B cell (primary cell): Measurements from ENCODE around the gene WDR5B. TPM values are rescaled to one million over a fixed set of nuclear protein-coding genes. Genes with fewer than 3 reads are reported as not detected.

Experiments used
- ATAC-seq: fragments of 200-7000 bp; cut with Tn5 transposase; one replicate; pipeline ENCODE4 v1.10.0; 2021; ENCODE audit warnings: low read depth, mild to moderate bottlenecking, moderate number of reproducible peaks, moderate library complexity
- CTCF ChIA-PET: fragments of 350-600 bp; sonication (Branson Sonifier 250); formaldehyde crosslinking; loops from one replicate; lab custom pipeline; 2021; ENCODE audit warnings: antibody characterized with exemption, inconsistent platforms; lab: Charles Lee
- POLR2A ChIA-PET: fragments of 350-600 bp; sonication (Branson Sonifier 250); formaldehyde crosslinking; loops from one replicate; lab custom pipeline; 2021; ENCODE audit warnings: antibody characterized with exemption; lab: Charles Lee
- DNase-seq: peaks from one replicate; pipeline ENCODE4 v3.0.0; 2013
- H2AFZ ChIP-seq: 2 replicates; pipeline ENCODE4 v1.6.1; 2012; ENCODE audit warnings: mild to moderate bottlenecking, low read depth, low read length; ENCODE audit not compliant: insufficient read depth, poor library complexity, severe bottlenecking
- H3K27ac ChIP-seq, 2 donors: 1 replicate in 1 of 2; 2 replicates in 1 of 2; pipeline ENCODE4 v1.5.1; 2012 to 2013; ENCODE audit warnings: low read length in 2 of 2, mild to moderate bottlenecking in 2 of 2, moderate library complexity in 1 of 2
- H3K27me3 ChIP-seq, 4 experiments: fragments of 200-600 bp in 1 of 4; sonication (generic) in 1 of 4; replicated peaks in 1 of 4; 1 replicate in 2 of 4; 2 replicates in 2 of 4; pipeline versions ENCODE4 v1.6.1 to v1.7.0; 2013 to 2016; ENCODE audit warnings: low read length in 3 of 4, mild to moderate bottlenecking in 2 of 4, mixed read lengths in 1 of 4, moderate library complexity in 1 of 4; ENCODE audit not compliant: insufficient read depth in 4 of 4, control insufficient read depth in 3 of 4; ENCODE audit errors: control extremely low read depth in 1 of 4
- H3K36me3 ChIP-seq, 2 experiments: replicated peaks in 1 of 2; 1 replicate in 1 of 2; 2 replicates in 1 of 2; pipeline versions ENCODE4 v1.6.1 to v1.7.1; 2013; ENCODE audit warnings: low read length in 1 of 2; ENCODE audit not compliant: insufficient read depth in 2 of 2, control insufficient read depth in 1 of 2; ENCODE audit errors: control extremely low read depth in 1 of 2, extremely low read depth in 1 of 2
- H3K4me1 ChIP-seq, 2 donors: fragments of 200-600 bp in 1 of 2; sonication (generic) in 1 of 2; 1 replicate in 1 of 2; 2 replicates in 1 of 2; pipeline versions ENCODE4 v1.5.1 to v1.6.1; 2013 to 2017; ENCODE audit warnings: low read length in 2 of 2; ENCODE audit not compliant: control insufficient read depth in 2 of 2, insufficient read depth in 2 of 2
- H3K4me2 ChIP-seq: replicated peaks from 2 replicates; pipeline ENCODE3; 2012; ENCODE audit warnings: mild to moderate bottlenecking, low read depth, low read length; ENCODE audit not compliant: poor library complexity, severe bottlenecking
- H3K4me3 ChIP-seq, 5 experiments: fragments of 200-600 bp in 1 of 5; sonication (generic) in 1 of 5; 1 replicate in 3 of 5; 2 replicates in 2 of 5; pipeline versions ENCODE4 v1.5.1 to v1.7.0; 2011 to 2016; ENCODE audit warnings: low read length in 4 of 5, mild to moderate bottlenecking in 4 of 5, low read depth in 2 of 5, control low read depth in 1 of 5, moderate library complexity in 1 of 5; ENCODE audit not compliant: insufficient read depth in 1 of 5; ENCODE audit errors: control extremely low read depth in 1 of 5, extremely low read depth in 1 of 5
- H3K79me2 ChIP-seq: fragments of 200-600 bp; sonication (generic); one replicate; pipeline ENCODE4 v1.6.0; 2016; ENCODE audit warnings: low read length; ENCODE audit not compliant: control insufficient read depth, insufficient read depth
- H3K9ac ChIP-seq: fragments of 200-600 bp; sonication (generic); 2 replicates; pipeline ENCODE4 v1.6.1; 2017; ENCODE audit warnings: mild to moderate bottlenecking, low read length, moderate library complexity
- H3K9me3 ChIP-seq, 3 donors: one replicate each; pipeline versions ENCODE4 v1.6.1 to v1.7.1; 2013; ENCODE audit warnings: low read length in 2 of 3; ENCODE audit not compliant: control insufficient read depth in 2 of 3, insufficient read depth in 1 of 3; ENCODE audit errors: control extremely low read depth in 1 of 3
- H4K20me1 ChIP-seq: 2 replicates; pipeline ENCODE4 v1.6.0; 2012; ENCODE audit warnings: mild to moderate bottlenecking, low read length; ENCODE audit not compliant: insufficient read depth, control insufficient read depth, poor library complexity, severe bottlenecking
- H3K27ac Mint-ChIP-seq: one replicate; pipeline ENCODE4 v1.8.0; 2021; ENCODE audit warnings: mixed read lengths
- H3K27me3 Mint-ChIP-seq: one replicate; pipeline ENCODE4 v1.8.0; 2021; ENCODE audit warnings: mixed read lengths
- H3K4me1 Mint-ChIP-seq: one replicate; pipeline ENCODE4 v1.8.0; 2021; ENCODE audit warnings: mixed read lengths
- H3K4me3 Mint-ChIP-seq: one replicate; pipeline ENCODE4 v1.8.0; 2021; ENCODE audit warnings: mixed read lengths
- H3K9me3 Mint-ChIP-seq: one replicate; pipeline ENCODE4 v1.8.0; 2022; ENCODE audit warnings: mixed read lengths; ENCODE audit not compliant: insufficient read depth
- CTCF ChIP-seq: fragments of 200-600 bp; IDR thresholded peaks from one replicate; pipeline ENCODE4 v1.8.0; 2022; ENCODE audit warnings: antibody characterized with exemption, mild to moderate bottlenecking
- EZH2 ChIP-seq: IDR thresholded peaks from 2 replicates; pipeline ENCODE4 v1.6.1; 2012; ENCODE audit warnings: borderline replicate concordance, low read depth, mild to moderate bottlenecking, moderate library complexity, low read length; ENCODE audit not compliant: insufficient read depth, poor library complexity, severe bottlenecking
- whole genome bisulfite sequencing: methylation state at CpG from one replicate; pipeline ENCODE4 v1.1.5; 2013; ENCODE audit warnings: missing lambda C conversion rate; ENCODE audit not compliant: insufficient coverage; 5-methylcytosine and 5-hydroxymethylcytosine counted together
- intact Hi-C: fragments of 100-400 bp; cut with micrococcal nuclease; formaldehyde crosslinking; loops from one replicate; pipeline ENCODE4 v1.10.0; 2022
- polyA plus RNA-seq: library from polyadenylated mRNA; depleted of rRNA; stranded (reverse); fragments of >200 nt; gene quantifications from 2 replicates; pipeline ENCODE4 v1.2.3, GENCODE V29; 2012
- total RNA-seq, 2 donors: library from RNA; stranded (reverse); fragments of 120-200 nt in 1 of 2; gene quantifications; 1 replicate in 1 of 2; 2 replicates in 1 of 2; pipeline versions ENCODE4 v1.2.3 to v1.2.4, GENCODE V29; 2013 to 2022

Gene WDR5B
- total and polyA plus RNA-seq, 2 donors (not counting 1 experiment from before 2014, with no cell fraction given): 3.5 to 11.6 TPM

GRCh38 chr3:122409446-122409845 is 6.4 kb downstream of the WDR5B start:
- H3K27ac ChIP-seq: peak overlapping the region; percentile 73 to 87
- peak; percentile 73 for DNase-seq
- H3K4me1 Mint-ChIP-seq: peaks cover 40% of the 10 kb centered on the region
- TF ChIP-seq CTCF (no peak), EZH2 (no peak)
- H3K27me3 ChIP-seq: no peaks in the 10 kb centered on the region
- peaks cover 2 to 42% of the 10 kb centered on the region in 2 experiments for H3K36me3 ChIP-seq
- H4K20me1 ChIP-seq: no peaks in the 10 kb centered on the region
- ATAC-seq: peak; percentile 41
- H3K9ac ChIP-seq: peak overlapping the region; percentile 59
- H3K4me3 ChIP-seq: peak overlapping the region in 4 of 5 experiments; percentile 31 to 57 (median 34)
- intact Hi-C loops: no loop called here
- H3K4me1 ChIP-seq: peaks cover 17 to 34% of the 10 kb centered on the region in 2 donors
- peak overlapping the region; percentile 92 for H3K27ac Mint-ChIP-seq
- peak overlapping the region; percentile 71 for H3K4me2 ChIP-seq
- H2AFZ ChIP-seq: peak overlapping the region; percentile 76
- H3K79me2 ChIP-seq: peaks cover 45% of the 10 kb centered on the region
- H3K9me3 Mint-ChIP-seq: no peaks in the 10 kb centered on the region
- H3K27me3 Mint-ChIP-seq: no peaks in the 10 kb centered on the region
- POLR2A ChIA-PET: interaction anchor here (0.8 to 1.2 kb wide), 2 partner anchors 24 to 26 kb away, joined by 3 to 6 read pairs; partner anchors contain the start of gene FAM162A
- H3K4me3 Mint-ChIP-seq: peak overlapping the region; percentile 73
- H3K9me3 ChIP-seq: no peaks in the 10 kb centered on the region
- WGBS: 2% methylated on average over 4 of the region's 6 CpGs
- CTCF ChIA-PET: interaction anchor here (1.7 to 3.3 kb wide), 3 partner anchors 16 to 24 kb away, joined by 5 to 18 read pairs (median 16); partner anchors contain the start of genes FAM162A and MIX23

GRCh38 chr3:122407946-122408345 is 7.9 kb downstream of the WDR5B start:
- Mint-ChIP-seq H3K4me3 (no peak overlapping the region), H3K27ac (peak overlapping the region; percentile 26), H3K9me3 (no peaks in the 10 kb centered on the region), H3K27me3 (no peaks in the 10 kb centered on the region), H3K4me1 (peaks cover 29% of the 10 kb centered on the region)
- peaks cover 31% of the 10 kb centered on the region for H3K79me2 ChIP-seq
- no peaks in the 10 kb centered on the region for H3K27me3 ChIP-seq
- ChIA-PET CTCF (interaction anchor here (0.7 to 3.0 kb wide), 2 partner anchors 15 to 17 kb away, joined by 3 to 18 read pairs; no protein-coding TSS in a partner anchor), POLR2A (interaction anchor here (1.1 kb wide), 1 partner anchor 24 kb away, joined by 3 read pairs; the partner anchor contains the start of gene FAM162A)
- ATAC-seq (no peak), DNase-seq (no peak)
- no peak overlapping the region for H3K9ac ChIP-seq
- no peak overlapping the region for H3K4me2 ChIP-seq
- no peak for TF ChIP-seq EZH2
- TF ChIP-seq CTCF: no peak
- no peaks in the 10 kb centered on the region for H3K9me3 ChIP-seq
- H3K4me1 ChIP-seq: peaks cover 16 to 31% of the 10 kb centered on the region in 2 donors
- peaks cover 2 to 50% of the 10 kb centered on the region in 2 experiments for H3K36me3 ChIP-seq
- H4K20me1 ChIP-seq: no peaks in the 10 kb centered on the region
- no peak overlapping the region for H2AFZ ChIP-seq
- intact Hi-C loops: no loop called here
- no CpG with 5 or more reads among the region's 1 CpG for WGBS
- no peak overlapping the region for H3K27ac ChIP-seq
- no peak overlapping the region for H3K4me3 ChIP-seq
